Neural progenitor cell (in vitro differentiated cells): ENCODE results near the gene PGAM2. TPM values are rescaled to one million over a fixed set of nuclear protein-coding genes. Genes with fewer than 3 reads are reported as not detected.

Experiments
- DNase-seq: peaks from one replicate; pipeline ENCODE4 v3.0.0-alpha.2; 2016; ENCODE audit warnings: low spot score
- H2AFZ ChIP-seq: fragments of 200-600 bp; sonication (generic); replicated peaks from 2 replicates; pipeline ENCODE4 v1.6.1; 2016; ENCODE audit warnings: antibody characterized with exemption
- H3F3A ChIP-seq: fragments of 200-600 bp; sonication (generic); 2 replicates; pipeline ENCODE4 v1.6.1; 2016; ENCODE audit warnings: antibody characterized with exemption, low read depth
- H3K27ac ChIP-seq: fragments of 200-600 bp; sonication (generic); 2 replicates; pipeline ENCODE4 v1.5.1; 2016; ENCODE audit warnings: mild to moderate bottlenecking
- H3K27me3 ChIP-seq: fragments of 200-600 bp; sonication (generic); 2 replicates; pipeline ENCODE4 v1.6.1; 2016; ENCODE audit warnings: mild to moderate bottlenecking, moderate library complexity
- H3K36me3 ChIP-seq: fragments of 200-600 bp; sonication (generic); 2 replicates; pipeline ENCODE4 v1.5.1; 2016
- H3K4me1 ChIP-seq: fragments of 200-600 bp; sonication (generic); 2 replicates; pipeline ENCODE4 v1.6.1; 2016; ENCODE audit warnings: mixed run types
- H3K4me2 ChIP-seq: fragments of 200-600 bp; sonication (generic); 2 replicates; pipeline ENCODE4 v1.6.1; 2016
- H3K4me3 ChIP-seq: fragments of 200-600 bp; sonication (generic); 2 replicates; pipeline ENCODE4 v1.5.1; 2016
- H3K79me2 ChIP-seq: fragments of 200-600 bp; sonication (generic); 2 replicates; pipeline ENCODE4 v1.6.1; 2016; ENCODE audit warnings: low read depth
- H3K9ac ChIP-seq: fragments of 200-600 bp; sonication (generic); 2 replicates; pipeline ENCODE4 v1.6.1; 2016
- H3K9me3 ChIP-seq: fragments of 200-600 bp; sonication (generic); 2 replicates; pipeline ENCODE4 v1.5.1; 2016; ENCODE audit warnings: low read depth
- H4K20me1 ChIP-seq: fragments of 200-600 bp; sonication (generic); 2 replicates; pipeline ENCODE4 v1.6.1; 2016; ENCODE audit warnings: low read depth
- H3K27ac Mint-ChIP-seq: 3 replicates; pipeline ENCODE4 v1.8.0; 2021; ENCODE audit warnings: mixed read lengths
- H3K27me3 Mint-ChIP-seq: 2 replicates; pipeline ENCODE4 v1.8.0; 2022; ENCODE audit warnings: low read depth, mild to moderate bottlenecking, inconsistent platforms, moderate library complexity, mixed read lengths; ENCODE audit not compliant: insufficient read depth
- H3K36me3 Mint-ChIP-seq: 3 replicates; pipeline ENCODE4 v1.8.0; 2021; ENCODE audit warnings: mixed read lengths
- H3K4me1 Mint-ChIP-seq: 3 replicates; pipeline ENCODE4 v1.8.0; 2021; ENCODE audit warnings: mixed read lengths
- H3K4me3 Mint-ChIP-seq: 3 replicates; pipeline ENCODE4 v1.8.0; 2021; ENCODE audit warnings: mild to moderate bottlenecking, moderate library complexity, mixed read lengths
- H3K9me3 Mint-ChIP-seq: 3 replicates; pipeline ENCODE4 v1.8.0; 2020; ENCODE audit warnings: mixed read lengths
- EZH2 ChIP-seq: fragments of 200-600 bp; sonication (generic); IDR thresholded peaks from 2 replicates; pipeline ENCODE4 v1.6.1; 2017; ENCODE audit warnings: antibody characterized with exemption, mild to moderate bottlenecking, moderate library complexity
- EZH2phosphoT487 ChIP-seq: fragments of 200-600 bp; sonication (generic); IDR thresholded peaks from 2 replicates; pipeline ENCODE4 v1.6.1; 2017; ENCODE audit warnings: antibody characterized with exemption
- total RNA-seq: library from RNA; depleted of rRNA; stranded (reverse); fragments of >200 nt; gene quantifications from 2 replicates; pipeline ENCODE4 v1.2.3, GENCODE V29; 2015; ENCODE audit warnings: low replicate concordance
- TF ChIP-seq, protein P1 (sequence below): fragments of 200-600 bp; sonication (generic); IDR thresholded peaks from 2 replicates; pipeline ENCODE4 v1.5.1; 2017; ENCODE audit warnings: antibody characterized with exemption, mild to moderate bottlenecking

The PGAM2 gene
- total RNA-seq, 1 donor from 2014 or later = 11.2 TPM

DNA sequence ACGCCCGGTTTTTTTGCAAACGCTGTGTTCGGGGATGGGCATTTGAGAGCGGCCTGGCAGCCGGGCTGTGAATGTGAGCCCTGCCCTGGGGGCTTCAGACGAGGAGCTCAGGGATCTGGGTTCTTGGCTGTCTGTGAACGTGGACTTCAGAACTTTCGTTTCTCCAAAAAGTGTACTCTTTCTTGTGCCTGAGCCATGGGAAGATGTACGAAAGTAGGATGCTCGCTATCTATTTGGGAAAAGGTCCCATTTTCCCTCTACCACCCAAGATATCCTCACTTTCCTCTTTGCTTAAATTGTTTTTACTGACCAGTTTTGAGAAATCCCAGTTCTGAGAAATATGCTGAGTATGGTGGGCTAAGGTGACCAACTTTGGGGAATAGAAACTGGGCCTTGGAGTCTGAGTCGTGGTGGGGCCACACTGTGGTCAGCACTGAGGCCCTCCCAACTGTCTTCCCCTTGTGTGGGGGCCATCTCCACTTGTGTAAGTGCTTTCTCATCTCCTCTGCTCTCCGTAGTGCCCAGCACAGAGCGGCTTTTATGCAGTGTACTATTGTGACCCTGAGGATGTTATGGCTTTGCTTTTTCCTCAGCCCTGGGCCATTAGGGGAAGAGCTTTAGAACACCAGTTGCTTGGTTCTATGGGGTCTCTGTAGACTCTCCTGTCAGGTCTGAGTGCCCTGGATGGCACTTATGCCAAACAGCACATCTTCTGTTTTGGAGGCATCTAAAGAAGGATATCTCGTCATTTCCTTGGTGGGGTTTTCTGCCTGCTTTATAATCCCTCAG, 19.9 kb downstream of the PGAM2 start:
- Mint-ChIP-seq H3K4me3 (peak overlapping the region; percentile 96), H3K27me3 (peaks cover 15% of the 10 kb centered on the region), H3K4me1 (peaks cover 26% of the 10 kb centered on the region), H3K9me3 (no peaks in the 10 kb centered on the region), H3K27ac (no peak overlapping the region), H3K36me3 (peaks cover 9% of the 10 kb centered on the region)
- Histone ChIP-seq H3K9me3 (no peaks in the 10 kb centered on the region), H3F3A (peaks cover 19% of the 10 kb centered on the region), H2AFZ (peak overlapping the region; percentile 78), H3K4me1 (peaks cover 8% of the 10 kb centered on the region), H3K9ac (peak overlapping the region; percentile 74), H3K4me2 (peak overlapping the region; percentile 98), H3K27ac (no peak overlapping the region), H3K4me3 (peak overlapping the region; percentile 86), H3K27me3 (peaks cover 27% of the 10 kb centered on the region), H3K79me2 (peaks cover 41% of the 10 kb centered on the region), H4K20me1 (peaks cover 17% of the 10 kb centered on the region), H3K36me3 (no peaks in the 10 kb centered on the region)
- TF ChIP-seq, protein P1, sequence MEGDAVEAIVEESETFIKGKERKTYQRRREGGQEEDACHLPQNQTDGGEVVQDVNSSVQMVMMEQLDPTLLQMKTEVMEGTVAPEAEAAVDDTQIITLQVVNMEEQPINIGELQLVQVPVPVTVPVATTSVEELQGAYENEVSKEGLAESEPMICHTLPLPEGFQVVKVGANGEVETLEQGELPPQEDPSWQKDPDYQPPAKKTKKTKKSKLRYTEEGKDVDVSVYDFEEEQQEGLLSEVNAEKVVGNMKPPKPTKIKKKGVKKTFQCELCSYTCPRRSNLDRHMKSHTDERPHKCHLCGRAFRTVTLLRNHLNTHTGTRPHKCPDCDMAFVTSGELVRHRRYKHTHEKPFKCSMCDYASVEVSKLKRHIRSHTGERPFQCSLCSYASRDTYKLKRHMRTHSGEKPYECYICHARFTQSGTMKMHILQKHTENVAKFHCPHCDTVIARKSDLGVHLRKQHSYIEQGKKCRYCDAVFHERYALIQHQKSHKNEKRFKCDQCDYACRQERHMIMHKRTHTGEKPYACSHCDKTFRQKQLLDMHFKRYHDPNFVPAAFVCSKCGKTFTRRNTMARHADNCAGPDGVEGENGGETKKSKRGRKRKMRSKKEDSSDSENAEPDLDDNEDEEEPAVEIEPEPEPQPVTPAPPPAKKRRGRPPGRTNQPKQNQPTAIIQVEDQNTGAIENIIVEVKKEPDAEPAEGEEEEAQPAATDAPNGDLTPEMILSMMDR = no peak
- TF ChIP-seq EZH2 (no peak), EZH2phosphoT487 (no peak)
- DNase-seq = no peak

DNA sequence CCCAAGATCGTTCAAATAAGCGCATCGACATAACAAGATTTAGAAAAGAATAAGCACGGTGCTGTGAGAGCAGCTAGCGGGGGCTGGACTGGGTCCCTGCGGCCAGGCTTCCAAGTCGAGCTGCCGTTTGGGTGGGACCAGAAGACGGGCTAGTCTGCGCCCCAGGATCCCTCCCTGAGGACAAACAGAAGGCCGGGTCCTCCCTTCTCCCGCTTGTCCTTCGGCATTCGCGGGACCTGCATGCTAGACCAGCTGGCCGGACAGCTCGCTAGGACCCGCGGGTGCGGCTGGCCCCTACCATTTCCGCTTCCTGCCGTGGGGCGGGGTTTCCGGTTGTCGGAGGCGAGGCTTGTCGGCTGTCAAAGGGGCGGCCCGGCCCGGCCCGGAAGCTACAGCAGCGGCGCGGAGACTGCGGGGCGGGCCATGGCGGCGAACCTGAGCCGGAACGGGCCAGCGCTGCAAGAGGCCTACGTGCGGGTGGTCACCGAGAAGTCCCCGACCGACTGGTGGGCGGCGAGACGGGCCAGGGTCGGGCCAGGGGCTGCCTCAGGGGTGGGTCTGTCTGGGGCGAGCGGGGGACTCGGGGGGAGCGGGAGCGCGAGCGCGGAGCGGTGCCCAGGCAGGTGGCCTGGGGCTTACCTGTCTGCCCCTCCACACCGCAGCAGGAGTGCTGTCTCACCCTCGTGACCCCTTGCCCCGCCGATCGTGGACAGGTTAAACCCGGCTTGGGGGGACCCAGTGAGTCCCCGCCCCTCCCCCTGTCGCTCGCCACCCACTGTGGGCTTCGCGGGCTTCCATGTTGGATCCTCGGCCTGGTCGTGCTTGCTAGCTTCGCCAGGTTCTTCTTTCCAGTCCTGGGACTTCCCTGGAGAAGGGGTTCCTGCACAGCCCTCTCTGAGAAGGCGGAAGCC, 20.8 kb downstream of the PGAM2 start, which contains the start of gene DBNL:
Gene DBNL (plus strand): TSS at position 388 of the 911 bp plus-strand sequence. CDS start 36 bp downstream, at position 424.
- Histone ChIP-seq H3K36me3 (no peaks in the 10 kb centered on the region), H4K20me1 (peaks cover 17% of the 10 kb centered on the region), H3K9me3 (no peaks in the 10 kb centered on the region), H3K9ac (peak within 1 kb of the TSS; percentile 74), H3K79me2 (peaks cover 41% of the 10 kb centered on the region), H3K4me2 (peak within 1 kb of the TSS; percentile 98), H2AFZ (peak within 1 kb of the TSS; percentile 79), H3K27ac (no peak within 1 kb of the TSS), H3F3A (peaks cover 19% of the 10 kb centered on the region), H3K27me3 (peaks cover 35% of the 10 kb centered on the region), H3K4me3 (peak within 1 kb of the TSS; percentile 86), H3K4me1 (peaks cover 8% of the 10 kb centered on the region)
- TF ChIP-seq EZH2 (no peak), EZH2phosphoT487 (no peak)
- TF ChIP-seq, protein P1 = no peak
- Mint-ChIP-seq H3K27me3 (peaks cover 15% of the 10 kb centered on the region), H3K4me1 (peaks cover 26% of the 10 kb centered on the region), H3K27ac (peak within 1 kb of the TSS; percentile 51), H3K36me3 (peaks cover 7% of the 10 kb centered on the region), H3K9me3 (no peaks in the 10 kb centered on the region), H3K4me3 (peak within 1 kb of the TSS; percentile 96)
- DNase-seq = peak; percentile 94

GRCh38 chr7:44043902-44044301, 21.5 kb downstream of the PGAM2 start:
- peak overlapping the region; percentile 51 for H3K27ac Mint-ChIP-seq
- H3K27ac ChIP-seq = no peak overlapping the region

More at GRCh38 chr7:44043902-44044301, 21.5 kb downstream of the PGAM2 start:
- peak overlapping the region; percentile 86 for H3K4me3 ChIP-seq
- H3K9ac ChIP-seq = no peak overlapping the region
- Mint-ChIP-seq H3K36me3 (peaks cover 7% of the 10 kb centered on the region), H3K4me3 (peak overlapping the region; percentile 96), H3K4me1 (peaks cover 29% of the 10 kb centered on the region), H3K27me3 (peaks cover 19% of the 10 kb centered on the region), H3K9me3 (no peaks in the 10 kb centered on the region)
- H3F3A ChIP-seq = peaks cover 19% of the 10 kb centered on the region
- H3K36me3 ChIP-seq = no peaks in the 10 kb centered on the region
- H3K4me1 ChIP-seq = peaks cover 8% of the 10 kb centered on the region
- H3K4me2 ChIP-seq = peak overlapping the region; percentile 98
- peak overlapping the region; percentile 79 for H2AFZ ChIP-seq
- H3K9me3 ChIP-seq = no peaks in the 10 kb centered on the region
- TF ChIP-seq EZH2phosphoT487 = no peak
- no peak for TF ChIP-seq EZH2
- H3K27me3 ChIP-seq = peaks cover 38% of the 10 kb centered on the region
- DNase-seq = no peak
- H4K20me1 ChIP-seq = peaks cover 14% of the 10 kb centered on the region
- peaks cover 40% of the 10 kb centered on the region for H3K79me2 ChIP-seq
